Activated naive CD8-positive, alpha-beta T cell treated with anti-CD3 and anti-CD28 coated beads for 36 hours (primary cell): ENCODE results near the gene DNMT3B. TPM values are rescaled to one million over a fixed set of nuclear protein-coding genes. Genes with fewer than 3 reads are reported as not detected.

Experiments
- DNase-seq: peaks from one replicate; pipeline ENCODE4 v3.0.0; 2021
- H3K27ac Mint-ChIP-seq: one replicate; pipeline ENCODE4 v1.8.0; 2022; ENCODE audit warnings: mild to moderate bottlenecking, moderate library complexity, mixed read lengths
- H3K27me3 Mint-ChIP-seq: one replicate; pipeline ENCODE4 v1.8.0; 2022; ENCODE audit warnings: mild to moderate bottlenecking, mixed read lengths
- H3K36me3 Mint-ChIP-seq: one replicate; pipeline ENCODE4 v1.8.0; 2021; ENCODE audit warnings: mild to moderate bottlenecking, mixed read lengths
- H3K4me1 Mint-ChIP-seq: one replicate; pipeline ENCODE4 v1.8.0; 2021; ENCODE audit warnings: mixed read lengths
- H3K4me3 Mint-ChIP-seq: one replicate; pipeline ENCODE4 v1.8.0; 2022; ENCODE audit warnings: mild to moderate bottlenecking, moderate library complexity, mixed read lengths
- H3K9me3 Mint-ChIP-seq: one replicate; pipeline ENCODE4 v1.8.0; 2022; ENCODE audit warnings: mixed read lengths
- total RNA-seq, 2 experiments: library from RNA; stranded (reverse); gene quantifications; one replicate each; pipeline ENCODE4 v1.2.3, GENCODE V29; 2021

Gene DNMT3B
- total RNA-seq, 2 experiments from 2014 or later, result 2.6 TPM

- H3K27me3 Mint-ChIP-seq, result no peaks in the 10 kb centered on the region
- H3K4me3 Mint-ChIP-seq, result no peak overlapping the region
- peak overlapping the region; percentile 63 for H3K27ac Mint-ChIP-seq
- no peaks in the 10 kb centered on the region for H3K36me3 Mint-ChIP-seq
- peaks cover 34% of the 10 kb centered on the region for H3K4me1 Mint-ChIP-seq
- no peak for DNase-seq
- H3K9me3 Mint-ChIP-seq, result no peaks in the 10 kb centered on the region
Measured at GRCh38 chr20:32775336-32775991, 13.3 kb downstream of the DNMT3B start.

DNA sequence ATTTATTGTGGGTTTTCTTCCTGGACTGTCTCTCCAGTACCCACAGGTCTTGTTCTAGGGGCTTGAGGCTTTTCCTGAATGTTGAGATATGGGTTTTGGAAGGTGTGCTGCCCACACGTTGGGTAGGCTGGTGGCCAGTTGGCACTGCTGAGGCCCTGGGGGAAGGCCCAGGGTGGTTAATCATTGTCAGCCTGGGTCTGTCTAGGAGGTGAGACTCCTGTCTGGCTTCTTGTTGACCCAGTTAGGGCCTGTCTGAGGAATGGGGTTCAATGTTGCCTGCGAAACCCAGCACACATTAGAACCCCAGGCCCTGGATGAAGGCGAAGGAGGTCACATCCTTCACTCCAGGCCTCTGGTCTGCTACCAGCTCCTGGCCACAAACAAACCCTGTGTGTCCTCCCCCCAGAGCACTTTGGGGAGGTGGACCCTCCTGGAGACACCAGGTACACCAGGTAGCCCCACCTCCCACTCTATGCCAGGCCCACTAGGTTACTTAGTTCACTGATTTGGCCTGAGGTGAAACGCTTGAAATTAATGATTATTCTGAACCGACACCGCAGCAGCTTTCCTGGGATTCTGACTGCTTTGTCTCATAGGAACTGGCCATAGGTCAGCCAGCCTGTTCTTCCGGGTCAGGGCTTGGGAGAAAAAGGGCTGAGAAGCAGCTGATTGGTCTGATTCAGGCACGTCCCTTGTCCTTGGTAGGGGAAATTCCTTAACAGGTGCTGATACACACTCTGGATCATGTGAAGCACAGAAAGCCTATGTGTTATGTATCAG, 15.2 kb downstream of the DNMT3B start:
- no peak overlapping the region for H3K27ac Mint-ChIP-seq
- H3K9me3 Mint-ChIP-seq, result no peaks in the 10 kb centered on the region
- no peak for DNase-seq
- H3K4me3 Mint-ChIP-seq, result no peak overlapping the region
- H3K36me3 Mint-ChIP-seq, result no peaks in the 10 kb centered on the region
- H3K27me3 Mint-ChIP-seq, result no peaks in the 10 kb centered on the region
- peaks cover 21% of the 10 kb centered on the region for H3K4me1 Mint-ChIP-seq

GRCh38 chr20:32779500-32780211, 17.5 kb downstream of the DNMT3B start:
- H3K27me3 Mint-ChIP-seq, result no peaks in the 10 kb centered on the region
- no peak for DNase-seq
- H3K9me3 Mint-ChIP-seq, result no peaks in the 10 kb centered on the region
- no peak overlapping the region for H3K4me3 Mint-ChIP-seq
- H3K4me1 Mint-ChIP-seq, result peaks cover 21% of the 10 kb centered on the region
- no peak overlapping the region for H3K27ac Mint-ChIP-seq
- H3K36me3 Mint-ChIP-seq, result no peaks in the 10 kb centered on the region

GRCh38 chr20:32780278-32780677, 18.1 kb downstream of the DNMT3B start:
- no peaks in the 10 kb centered on the region for H3K36me3 Mint-ChIP-seq
- peaks cover 18% of the 10 kb centered on the region for H3K4me1 Mint-ChIP-seq
- no peak for DNase-seq
- no peak overlapping the region for H3K4me3 Mint-ChIP-seq
- H3K9me3 Mint-ChIP-seq, result no peaks in the 10 kb centered on the region
- H3K27me3 Mint-ChIP-seq, result no peaks in the 10 kb centered on the region
- H3K27ac Mint-ChIP-seq, result no peak overlapping the region

DNA sequence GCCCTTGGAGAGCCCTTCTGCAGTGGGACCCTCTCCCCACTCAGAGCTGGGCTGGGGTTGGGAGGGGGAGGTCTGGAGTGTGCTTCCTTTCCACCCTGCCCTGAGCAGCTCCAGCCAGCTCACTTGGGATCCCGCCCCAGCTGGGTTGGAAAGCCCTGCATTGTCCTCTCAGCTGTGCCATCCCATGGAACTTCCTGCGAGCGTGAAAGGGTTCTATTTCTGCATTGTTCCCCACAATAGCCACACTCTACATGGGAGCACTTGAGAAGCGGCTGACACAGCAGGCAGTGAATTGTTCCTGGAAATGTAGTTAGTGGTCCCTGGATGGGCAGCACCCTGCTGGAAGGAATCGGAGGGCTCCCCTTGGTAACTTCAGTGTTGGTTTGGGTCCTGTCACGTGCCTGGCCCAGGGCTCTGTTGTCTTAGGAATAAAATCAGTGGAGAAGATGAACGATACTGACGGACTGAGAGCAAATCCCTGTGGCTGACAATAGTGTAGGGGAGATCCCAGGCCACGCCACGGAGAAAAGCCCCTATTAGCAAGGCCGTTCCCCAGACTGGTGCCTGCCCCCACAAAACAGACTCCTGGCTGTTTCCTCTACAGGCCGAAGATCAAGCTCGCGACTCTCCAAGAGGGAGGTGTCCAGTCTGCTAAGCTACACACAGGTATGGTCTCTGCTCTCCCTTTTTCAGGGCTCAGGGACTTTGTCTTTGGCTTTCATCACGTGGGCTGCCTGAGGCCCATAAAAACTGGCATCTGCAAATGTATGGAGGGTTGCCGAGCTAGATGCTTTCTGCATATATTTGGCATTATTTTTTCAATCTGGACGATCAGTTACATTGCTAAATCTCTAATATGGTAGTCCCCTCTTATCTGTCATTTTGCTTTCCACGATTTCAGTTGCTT, 18.8 kb downstream of the DNMT3B start:
- no peak overlapping the region for H3K27ac Mint-ChIP-seq
- peaks cover 13% of the 10 kb centered on the region for H3K4me1 Mint-ChIP-seq
- H3K27me3 Mint-ChIP-seq, result no peaks in the 10 kb centered on the region
- DNase-seq, result no peak
- H3K36me3 Mint-ChIP-seq, result no peaks in the 10 kb centered on the region
- H3K9me3 Mint-ChIP-seq, result no peaks in the 10 kb centered on the region
- H3K4me3 Mint-ChIP-seq, result no peak overlapping the region

GRCh38 chr20:32784369-32785080, 22.3 kb downstream of the DNMT3B start:
- Mint-ChIP-seq H3K36me3 (no peaks in the 10 kb centered on the region), H3K27ac (no peak overlapping the region), H3K27me3 (no peaks in the 10 kb centered on the region), H3K4me1 (no peaks in the 10 kb centered on the region), H3K9me3 (no peaks in the 10 kb centered on the region), H3K4me3 (no peak overlapping the region)
- DNase-seq, result no peak

GRCh38 chr20:32786059-32786760, 24.0 kb downstream of the DNMT3B start:
- Mint-ChIP-seq H3K9me3 (no peaks in the 10 kb centered on the region), H3K4me3 (no peak overlapping the region), H3K36me3 (no peaks in the 10 kb centered on the region), H3K27ac (no peak overlapping the region), H3K4me1 (no peaks in the 10 kb centered on the region), H3K27me3 (no peaks in the 10 kb centered on the region)
- no peak for DNase-seq

DNA sequence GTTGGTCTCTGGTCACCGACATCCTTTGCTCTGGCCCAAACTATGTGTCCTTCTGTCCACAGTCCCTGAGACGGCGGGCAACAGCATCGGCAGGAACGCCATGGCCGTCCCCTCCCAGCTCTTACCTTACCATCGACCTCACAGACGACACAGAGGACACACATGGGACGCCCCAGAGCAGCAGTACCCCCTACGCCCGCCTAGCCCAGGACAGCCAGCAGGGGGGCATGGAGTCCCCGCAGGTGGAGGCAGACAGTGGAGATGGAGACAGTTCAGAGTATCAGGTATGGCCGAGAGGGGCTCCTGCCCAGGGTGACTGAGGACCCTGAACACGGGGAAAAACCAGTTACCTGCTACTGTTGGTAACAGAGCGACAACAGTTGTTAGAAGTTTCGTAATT, 25.0 kb downstream of the DNMT3B start:
- H3K9me3 Mint-ChIP-seq, result no peaks in the 10 kb centered on the region
- DNase-seq, result no peak
- H3K27ac Mint-ChIP-seq, result no peak overlapping the region
- H3K27me3 Mint-ChIP-seq, result no peaks in the 10 kb centered on the region
- H3K36me3 Mint-ChIP-seq, result no peaks in the 10 kb centered on the region
- H3K4me1 Mint-ChIP-seq, result peaks cover 3% of the 10 kb centered on the region
- H3K4me3 Mint-ChIP-seq, result no peak overlapping the region

- peak; percentile 64 for DNase-seq
- Mint-ChIP-seq H3K4me1 (peaks cover 28% of the 10 kb centered on the region), H3K4me3 (no peak overlapping the region), H3K9me3 (no peaks in the 10 kb centered on the region), H3K36me3 (no peaks in the 10 kb centered on the region), H3K27me3 (no peaks in the 10 kb centered on the region), H3K27ac (no peak overlapping the region)
Measured at GRCh38 chr20:32789896-32790750, 27.9 kb downstream of the DNMT3B start.

- no peaks in the 10 kb centered on the region for H3K9me3 Mint-ChIP-seq
Measured at GRCh38 chr20:32790751-32791057, 28.5 kb downstream of the DNMT3B start.

DNA sequence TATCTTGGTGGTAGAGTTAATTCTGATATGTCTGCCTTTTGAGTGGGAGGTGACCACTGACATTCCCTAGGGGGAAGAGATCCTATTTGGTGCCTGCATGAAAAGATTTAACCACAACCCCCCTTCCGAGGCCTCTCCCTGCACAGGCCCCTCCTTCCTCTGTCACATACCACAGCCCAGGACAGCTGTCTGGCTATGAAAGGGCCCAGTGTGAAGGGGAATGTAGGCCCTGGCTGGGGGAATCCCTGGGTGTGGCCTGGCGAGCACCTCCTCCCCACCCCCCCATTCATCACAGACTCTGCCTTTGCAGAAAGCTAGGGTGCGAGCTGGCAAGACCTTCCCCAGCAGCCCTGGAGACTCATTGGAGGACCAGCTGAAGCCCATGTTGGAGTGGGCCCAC, 30.1 kb downstream of the DNMT3B start:
- no peak overlapping the region for H3K27ac Mint-ChIP-seq
- no peaks in the 10 kb centered on the region for H3K27me3 Mint-ChIP-seq
- peak; percentile 57 for DNase-seq
- no peaks in the 10 kb centered on the region for H3K9me3 Mint-ChIP-seq
- H3K4me1 Mint-ChIP-seq, result peaks cover 43% of the 10 kb centered on the region
- no peaks in the 10 kb centered on the region for H3K36me3 Mint-ChIP-seq
- H3K4me3 Mint-ChIP-seq, result no peak overlapping the region

More at GRCh38 chr20:32790751-32791057, 28.5 kb downstream of the DNMT3B start:
- Mint-ChIP-seq H3K4me3 (no peak overlapping the region), H3K36me3 (no peaks in the 10 kb centered on the region), H3K27me3 (no peaks in the 10 kb centered on the region), H3K27ac (no peak overlapping the region), H3K4me1 (peaks cover 30% of the 10 kb centered on the region)
- no peak for DNase-seq

DNA sequence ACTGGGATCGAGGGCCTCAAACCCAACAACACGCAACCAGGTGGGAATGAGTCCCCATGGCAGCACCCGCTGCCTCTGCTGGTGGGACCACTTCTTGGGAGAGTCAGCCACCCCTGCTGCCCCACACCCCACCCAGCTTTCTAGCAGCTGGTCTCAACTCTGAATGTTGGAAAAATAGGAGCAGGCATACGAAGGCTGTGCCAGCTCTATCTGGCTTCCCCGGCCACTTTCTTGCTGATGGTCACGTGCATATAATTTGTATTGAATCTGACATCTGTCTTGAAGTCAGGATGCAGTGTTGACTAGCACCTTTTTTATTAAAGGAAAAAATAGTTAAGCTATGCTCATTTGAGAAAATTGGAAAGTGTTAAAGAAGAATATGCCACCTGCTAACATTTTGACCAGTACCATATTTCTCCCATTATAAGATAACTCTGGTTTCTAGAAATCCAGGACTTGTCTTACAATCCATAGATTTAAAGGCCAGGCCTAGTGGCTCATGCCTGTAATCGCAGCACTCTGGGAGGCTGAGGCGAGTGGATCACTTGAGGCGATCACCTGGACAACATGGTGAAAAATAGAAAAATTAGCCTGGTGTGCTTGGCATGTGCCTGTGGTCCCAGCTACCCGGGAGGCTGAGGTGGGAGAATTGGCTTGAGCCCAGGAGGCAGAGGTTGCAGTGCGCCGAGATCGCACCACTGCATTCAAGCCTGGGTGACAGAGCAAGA, 30.7 kb downstream of the DNMT3B start:
- no peaks in the 10 kb centered on the region for H3K36me3 Mint-ChIP-seq
- H3K4me3 Mint-ChIP-seq, result no peak overlapping the region
- peaks cover 44% of the 10 kb centered on the region for H3K4me1 Mint-ChIP-seq
- no peak for DNase-seq
- H3K27ac Mint-ChIP-seq, result peak overlapping the region; percentile 54
- H3K27me3 Mint-ChIP-seq, result no peaks in the 10 kb centered on the region
- no peaks in the 10 kb centered on the region for H3K9me3 Mint-ChIP-seq
